Measurements from ENCODE around the gene ZNF749.
A peak's percentile ranks its signal among the peaks of the same experiment; 100 is the strongest.

DNA sequence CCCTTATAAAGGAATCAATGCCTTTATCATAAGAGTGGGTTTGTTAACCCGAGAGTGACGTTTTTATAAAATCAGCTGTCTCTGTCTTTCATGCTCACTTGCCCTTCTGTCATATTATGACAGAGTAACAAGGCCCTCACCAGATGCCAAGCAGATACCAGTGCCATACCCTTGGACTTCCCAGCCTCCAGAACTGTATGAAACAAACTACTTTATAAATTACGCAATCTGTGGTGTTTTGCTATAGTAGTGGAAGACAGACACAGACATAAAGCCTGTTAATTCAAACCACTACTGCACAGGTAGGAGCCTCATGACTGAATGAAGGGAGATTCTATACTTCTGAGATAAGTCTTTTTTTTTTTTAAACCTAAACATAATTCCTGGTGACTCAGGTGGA lies 17.2 kb downstream of the ZNF749 start:
- TF ChIP-seq CTCF (conservative IDR thresholded peaks at IDR 0.05; ENCODE audit: low read depth, low read length) (no peak), POLR2A (IDR thresholded peaks at IDR 0.05; ENCODE audit: low read depth, low read length) (no peak), CHD1 (IDR thresholded peaks at IDR 0.05; ENCODE audit: low read depth, low read length) (no peak), RAD21 (IDR thresholded peaks at IDR 0.05; ENCODE audit: low read length) (no peak), RFX5 (IDR thresholded peaks at IDR 0.05; ENCODE audit: low read depth, low read length) (no peak), SMC3 (IDR thresholded peaks at IDR 0.05; ENCODE audit: low read depth, low read length) (no peak), MAFK (IDR thresholded peaks at IDR 0.05; ENCODE audit: low read depth, low read length) (no peak), RCOR1 (IDR thresholded peaks at IDR 0.05; ENCODE audit: insufficient replicate concordance, low read length) (no peak), CEBPB (IDR thresholded peaks at IDR 0.05; ENCODE audit: low read depth, low read length) (peak; percentile 76), NFE2L2 (IDR thresholded peaks at IDR 0.05; ENCODE audit: low read depth, low read length) (no peak)
- TF ChIP-seq, protein P1, sequence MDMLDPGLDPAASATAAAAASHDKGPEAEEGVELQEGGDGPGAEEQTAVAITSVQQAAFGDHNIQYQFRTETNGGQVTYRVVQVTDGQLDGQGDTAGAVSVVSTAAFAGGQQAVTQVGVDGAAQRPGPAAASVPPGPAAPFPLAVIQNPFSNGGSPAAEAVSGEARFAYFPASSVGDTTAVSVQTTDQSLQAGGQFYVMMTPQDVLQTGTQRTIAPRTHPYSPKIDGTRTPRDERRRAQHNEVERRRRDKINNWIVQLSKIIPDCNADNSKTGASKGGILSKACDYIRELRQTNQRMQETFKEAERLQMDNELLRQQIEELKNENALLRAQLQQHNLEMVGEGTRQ (IDR thresholded peaks at IDR 0.05; ENCODE audit: low read depth, low read length): no peak

Measured in IMR-90 (cell line).